Memory B cell (primary cell): ENCODE results near the gene SATB1.
A peak's percentile ranks its signal among the peaks of the same experiment; 100 is the strongest.
"Not testable (repeated sequence)": the region's sequence is repeated elsewhere in the genome, so short reads cannot be mapped to it uniquely, and the experiment has no call there.

Source experiments
- ATAC-seq: fragments of 150-1000 bp; cut with Tn5 transposase; 2 replicates; pipeline ENCODE4 v1.10.0; 2021; ENCODE audit warnings: low read depth, mild to moderate bottlenecking, moderate library complexity
- DNase-seq, 2 donors: peaks; one replicate each; pipeline ENCODE4 v3.0.0; 2022; ENCODE audit warnings: low spot score in 2 of 2
- H3K27ac Mint-ChIP-seq: one replicate; pipeline ENCODE4 v1.8.0; 2022; ENCODE audit warnings: mild to moderate bottlenecking, moderate library complexity, mixed read lengths
- H3K27me3 Mint-ChIP-seq: one replicate; pipeline ENCODE4 v1.8.0; 2022; ENCODE audit warnings: mixed read lengths
- H3K36me3 Mint-ChIP-seq: one replicate; pipeline ENCODE4 v1.8.0; 2022; ENCODE audit warnings: mild to moderate bottlenecking, mixed read lengths
- H3K4me1 Mint-ChIP-seq: one replicate; pipeline ENCODE4 v1.8.0; 2022; ENCODE audit warnings: mixed read lengths
- H3K4me3 Mint-ChIP-seq: one replicate; pipeline ENCODE4 v1.8.0; 2022; ENCODE audit warnings: mild to moderate bottlenecking, moderate library complexity, mixed read lengths
- H3K9me3 Mint-ChIP-seq: one replicate; pipeline ENCODE4 v1.8.0; 2022; ENCODE audit warnings: mixed read lengths

The SATB1 gene

GRCh38 chr3:18424729-18425640, at the start of gene SATB1:
SATB1 (minus strand) TSS chr3:18425339; CDS start chr3:18420967, 4,372 bp downstream.
- Mint-ChIP-seq H3K4me3 (peak within 1 kb of the TSS; percentile 95), H3K36me3 (no peaks in the 10 kb centered on the region), H3K27me3 (peaks cover 14% of the 10 kb centered on the region), H3K4me1 (peaks cover 18% of the 10 kb centered on the region), H3K9me3 (no peaks in the 10 kb centered on the region), H3K27ac (peak within 1 kb of the TSS; percentile 91)
- DNase-seq (peak; percentile 33 to 61), ATAC-seq (peak; percentile 59)

- no peaks in the 10 kb centered on the region for H3K36me3 Mint-ChIP-seq
- no peak for ATAC-seq
- no peaks in the 10 kb centered on the region for H3K4me1 Mint-ChIP-seq
- H3K9me3 Mint-ChIP-seq = peaks cover 2% of the 10 kb centered on the region
- peaks cover 4% of the 10 kb centered on the region for H3K27me3 Mint-ChIP-seq
- no peak overlapping the region for H3K4me3 Mint-ChIP-seq
- DNase-seq = no peak
- no peak overlapping the region for H3K27ac Mint-ChIP-seq
These were observed 49.1 kb upstream of the SATB1 start for GRCh38 chr3:18474202-18474601.

GRCh38 chr3:18469775-18470174, 44.6 kb upstream of the SATB1 start:
- Mint-ChIP-seq H3K27me3 (peaks cover 10% of the 10 kb centered on the region), H3K4me1 (no peaks in the 10 kb centered on the region), H3K36me3 (peaks cover 7% of the 10 kb centered on the region), H3K9me3 (peaks cover 2% of the 10 kb centered on the region), H3K4me3 (no peak overlapping the region), H3K27ac (no peak overlapping the region)
- ATAC-seq (no peak), DNase-seq (no peak)

DNA sequence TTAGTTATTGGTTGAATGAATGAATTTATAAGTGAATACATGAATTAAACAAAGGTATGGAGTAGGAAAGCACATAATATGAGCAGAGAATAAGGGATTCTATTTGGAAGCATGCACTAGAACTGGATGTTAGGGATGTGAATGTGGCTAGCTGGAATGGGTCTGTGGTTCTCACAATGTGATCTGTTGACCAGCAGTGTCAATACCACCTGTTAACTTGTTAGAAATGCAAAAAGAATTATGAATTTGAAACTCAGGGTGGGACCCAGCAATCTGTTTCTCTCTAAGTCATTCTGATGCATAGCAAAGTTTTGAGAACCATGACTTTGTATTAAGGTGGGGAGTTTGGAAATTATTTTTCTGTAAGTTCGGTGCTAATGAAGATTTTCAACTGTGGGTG, 41.0 kb upstream of the SATB1 start:
- no peak overlapping the region for H3K27ac Mint-ChIP-seq
- no peak overlapping the region for H3K4me3 Mint-ChIP-seq
- ATAC-seq (no peak), DNase-seq (no peak)
- H3K27me3 Mint-ChIP-seq = peaks cover 12% of the 10 kb centered on the region
- H3K9me3 Mint-ChIP-seq = peaks cover 5% of the 10 kb centered on the region
- no peaks in the 10 kb centered on the region for H3K4me1 Mint-ChIP-seq
- H3K36me3 Mint-ChIP-seq = peaks cover 10% of the 10 kb centered on the region

DNA sequence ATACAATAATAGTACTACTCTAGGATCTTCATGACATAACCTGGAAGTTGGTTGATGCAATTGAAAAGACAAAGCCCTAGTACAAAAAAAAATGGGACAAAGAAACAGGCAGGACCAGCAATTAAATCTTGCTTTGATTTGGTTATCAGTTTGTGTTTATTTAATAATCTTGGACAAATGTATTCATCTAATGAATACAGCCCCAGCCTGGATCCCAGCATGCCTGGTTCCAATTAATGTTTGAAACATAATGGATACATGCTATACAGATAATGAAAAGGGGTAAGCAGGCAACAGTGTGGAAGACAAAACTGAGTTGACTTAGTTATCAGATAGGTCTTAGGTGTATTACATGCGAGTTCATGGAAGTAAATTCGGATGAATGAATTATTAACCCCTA, 29.6 kb upstream of the SATB1 start:
- peaks cover 3% of the 10 kb centered on the region for H3K36me3 Mint-ChIP-seq
- no peak for ATAC-seq

GRCh38 chr3:18449618-18450017, 24.5 kb upstream of the SATB1 start:
- not testable (repeated sequence) for ATAC-seq, H3K9me3 Mint-ChIP-seq, H3K4me1 Mint-ChIP-seq, DNase-seq, H3K27ac Mint-ChIP-seq, H3K27me3 Mint-ChIP-seq, H3K4me3 Mint-ChIP-seq, H3K36me3 Mint-ChIP-seq

More for the DNA sequence above, 29.6 kb upstream of the SATB1 start:
- Mint-ChIP-seq H3K9me3 (peaks cover 3% of the 10 kb centered on the region), H3K27ac (no peak overlapping the region), H3K27me3 (peaks cover 9% of the 10 kb centered on the region), H3K4me1 (peaks cover 3% of the 10 kb centered on the region), H3K4me3 (no peak overlapping the region)
- DNase-seq = no peak

- H3K36me3 Mint-ChIP-seq = no peaks in the 10 kb centered on the region
- H3K9me3 Mint-ChIP-seq = peaks cover 6% of the 10 kb centered on the region
- DNase-seq (no peak), ATAC-seq (no peak)
- no peak overlapping the region for H3K4me3 Mint-ChIP-seq
- no peak overlapping the region for H3K27ac Mint-ChIP-seq
- H3K27me3 Mint-ChIP-seq = peaks cover 6% of the 10 kb centered on the region
- H3K4me1 Mint-ChIP-seq = peaks cover 13% of the 10 kb centered on the region
These were observed 22.6 kb upstream of the SATB1 start for GRCh38 chr3:18447720-18448119.

- Mint-ChIP-seq H3K4me3 (peak overlapping the region; percentile 85), H3K27me3 (peaks cover 5% of the 10 kb centered on the region), H3K36me3 (no peaks in the 10 kb centered on the region), H3K9me3 (peaks cover 6% of the 10 kb centered on the region), H3K4me1 (peaks cover 13% of the 10 kb centered on the region), H3K27ac (no peak overlapping the region)
- ATAC-seq (no peak), DNase-seq (no peak)
These were observed 21.1 kb upstream of the SATB1 start for GRCh38 chr3:18446149-18446825.

DNA sequence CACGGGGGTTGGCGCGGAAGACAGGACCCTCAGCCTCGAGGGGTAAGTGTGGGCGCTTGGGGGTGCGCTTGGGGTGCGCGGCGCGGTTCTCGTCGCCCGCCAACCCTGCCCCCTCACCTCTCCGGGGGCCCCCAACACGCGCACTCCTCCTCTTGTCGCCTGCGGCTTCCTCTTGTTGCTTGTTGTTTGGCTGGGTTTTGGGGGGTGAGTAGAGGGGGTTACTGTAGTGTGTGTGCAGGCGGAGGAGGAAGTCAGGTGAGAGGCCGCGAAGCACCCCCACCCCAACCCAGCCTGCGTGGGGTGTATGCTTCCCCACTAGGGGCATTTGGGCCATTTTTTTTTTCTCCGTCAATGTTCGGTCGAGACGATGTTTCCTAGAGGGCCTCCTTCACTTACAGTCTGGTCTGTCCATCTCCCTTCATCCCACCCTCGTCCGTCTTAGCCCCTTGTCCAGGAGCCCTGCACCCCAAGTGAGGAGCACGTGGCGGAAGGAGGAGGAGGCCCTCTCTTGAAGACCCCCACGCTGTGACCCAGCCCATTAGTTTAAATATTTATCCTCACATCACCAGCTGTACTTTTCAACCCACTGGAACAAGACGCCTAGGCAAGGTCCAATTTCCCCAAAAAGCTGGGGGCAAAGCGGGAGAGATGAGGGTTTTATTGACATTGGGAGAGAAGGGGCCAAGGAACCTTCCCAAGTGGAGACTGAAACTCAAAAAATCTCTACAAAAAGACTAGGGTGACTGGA, 20.4 kb upstream of the SATB1 start:
- peak overlapping the region; percentile 85 for H3K4me3 Mint-ChIP-seq
- ATAC-seq (peak; percentile 76), DNase-seq (peak; percentile 44 to 64)
- no peaks in the 10 kb centered on the region for H3K36me3 Mint-ChIP-seq
- H3K9me3 Mint-ChIP-seq = peaks cover 6% of the 10 kb centered on the region
- peaks cover 4% of the 10 kb centered on the region for H3K27me3 Mint-ChIP-seq
- H3K27ac Mint-ChIP-seq = peak overlapping the region; percentile 85
- peaks cover 13% of the 10 kb centered on the region for H3K4me1 Mint-ChIP-seq

GRCh38 chr3:18444595-18445400, 19.7 kb upstream of the SATB1 start:
- H3K9me3 Mint-ChIP-seq = peaks cover 3% of the 10 kb centered on the region
- peaks cover 17% of the 10 kb centered on the region for H3K4me1 Mint-ChIP-seq
- H3K27me3 Mint-ChIP-seq = peaks cover 4% of the 10 kb centered on the region
- H3K4me3 Mint-ChIP-seq = peak overlapping the region; percentile 90
- peak; percentile 62 to 75 for DNase-seq
- no peaks in the 10 kb centered on the region for H3K36me3 Mint-ChIP-seq
- peak overlapping the region; percentile 91 for H3K27ac Mint-ChIP-seq
- peak; percentile 76 for ATAC-seq

GRCh38 chr3:18443665-18444594, 18.8 kb upstream of the SATB1 start:
- Mint-ChIP-seq H3K27ac (peak overlapping the region; percentile 91), H3K4me1 (peaks cover 17% of the 10 kb centered on the region), H3K4me3 (peak overlapping the region; percentile 90), H3K27me3 (peaks cover 4% of the 10 kb centered on the region), H3K9me3 (no peaks in the 10 kb centered on the region), H3K36me3 (no peaks in the 10 kb centered on the region)
- DNase-seq = peak in 1 of 2 donors; percentile 21
- no peak for ATAC-seq

DNA sequence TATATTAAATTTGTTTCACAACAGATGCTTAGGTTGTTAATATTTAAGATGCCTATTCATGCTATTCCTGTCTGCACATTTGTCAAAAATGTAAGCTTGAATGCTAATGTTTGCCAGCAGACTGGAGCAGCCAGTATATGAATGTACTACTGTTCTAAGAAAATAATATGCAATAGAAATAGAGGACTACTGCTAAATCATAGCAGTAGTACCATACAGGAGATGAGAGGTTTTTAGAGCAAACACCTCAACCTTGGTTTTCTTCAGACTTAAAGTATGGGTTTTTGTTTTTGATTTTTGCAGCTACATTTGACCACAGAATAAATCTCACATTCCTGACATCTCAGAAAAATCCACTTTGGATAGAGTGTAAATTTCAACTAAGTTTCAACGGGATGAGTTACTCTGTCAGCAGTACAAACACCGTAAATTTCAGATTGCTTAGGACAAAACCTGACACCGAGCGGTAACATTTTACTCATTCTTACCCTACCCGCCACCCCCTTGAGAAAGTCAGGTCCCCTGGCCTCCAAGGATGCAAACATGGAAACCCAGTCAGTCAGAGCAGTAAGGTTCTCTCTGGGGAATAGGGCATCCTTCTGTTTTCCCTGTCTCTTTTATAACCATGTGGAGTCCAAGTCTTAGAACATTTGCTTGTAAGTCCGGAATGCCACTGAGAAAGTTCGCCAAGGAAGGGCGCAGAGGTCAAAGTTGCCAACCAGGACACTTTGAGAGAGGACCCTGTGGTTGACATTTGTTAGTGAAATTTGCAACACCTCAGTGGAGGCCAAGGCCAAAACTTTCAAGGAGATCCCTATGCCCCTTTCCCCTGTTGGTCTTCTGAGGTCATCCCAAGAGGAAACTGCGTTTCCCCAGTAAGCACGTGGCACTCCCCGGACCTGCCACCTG, 17.9 kb upstream of the SATB1 start:
- Mint-ChIP-seq H3K4me3 (peak overlapping the region; percentile 90), H3K27me3 (peaks cover 7% of the 10 kb centered on the region), H3K27ac (no peak overlapping the region), H3K4me1 (peaks cover 21% of the 10 kb centered on the region), H3K36me3 (no peaks in the 10 kb centered on the region), H3K9me3 (no peaks in the 10 kb centered on the region)
- ATAC-seq (no peak), DNase-seq (no peak)
